Type B pancreatic cell (in vitro differentiated cells): Measurements from ENCODE around the gene DOCK2. TPM values are rescaled to one million over a fixed set of nuclear protein-coding genes. Genes with fewer than 3 reads are reported as not detected.

ENCODE experiments used
- DNase-seq: peaks from one replicate; pipeline ENCODE4 v3.0.0; 2021; ENCODE audit warnings: mixed read lengths; ENCODE audit not compliant: unreplicated experiment; ENCODE audit errors: extremely low spot score
- H3K27ac Mint-ChIP-seq: 2 replicates; pipeline ENCODE4 v1.8.0; 2021; ENCODE audit warnings: mild to moderate bottlenecking, mixed read lengths
- H3K27me3 Mint-ChIP-seq: 2 replicates; pipeline ENCODE4 v1.8.0; 2021; ENCODE audit warnings: mixed read lengths
- H3K36me3 Mint-ChIP-seq: 2 replicates; pipeline ENCODE4 v1.8.0; 2021; ENCODE audit warnings: mixed read lengths
- H3K4me1 Mint-ChIP-seq: one replicate; pipeline ENCODE4 v1.8.0; 2021; ENCODE audit warnings: mixed read lengths; ENCODE audit not compliant: unreplicated experiment
- H3K4me3 Mint-ChIP-seq: 2 replicates; pipeline ENCODE4 v1.8.0; 2021; ENCODE audit warnings: mild to moderate bottlenecking, mixed read lengths
- H3K9me3 Mint-ChIP-seq: 2 replicates; pipeline ENCODE4 v1.8.0; 2021; ENCODE audit warnings: mixed read lengths
- CTCF ChIP-seq: fragments of 200-600 bp; sonication (generic); conservative IDR thresholded peaks from 2 replicates; pipeline ENCODE4 v1.5.0; 2021; ENCODE audit warnings: antibody characterized with exemption, mild to moderate bottlenecking
- total RNA-seq: library from RNA; stranded (reverse); gene quantifications from 2 replicates; pipeline ENCODE4 v1.2.1, GENCODE V29; 2021; ENCODE audit warnings: low replicate concordance

Gene DOCK2
- total RNA-seq, 1 donor from 2014 or later, result 0.82 TPM

GRCh38 chr5:170038241-170038640 lies 401.2 kb downstream of the DOCK2 start:
- no peaks in the 10 kb centered on the region for H3K4me1 Mint-ChIP-seq
- TF ChIP-seq CTCF, result no peak
- DNase-seq, result no peak
- peaks cover 16% of the 10 kb centered on the region for H3K27me3 Mint-ChIP-seq
- no peaks in the 10 kb centered on the region for H3K9me3 Mint-ChIP-seq
- H3K27ac Mint-ChIP-seq, result no peak overlapping the region
- H3K4me3 Mint-ChIP-seq, result no peak overlapping the region
- H3K36me3 Mint-ChIP-seq, result no peaks in the 10 kb centered on the region

- TF ChIP-seq CTCF, result no peak
- Mint-ChIP-seq H3K36me3 (no peaks in the 10 kb centered on the region), H3K4me3 (no peak overlapping the region), H3K9me3 (no peaks in the 10 kb centered on the region), H3K27ac (no peak overlapping the region), H3K27me3 (peaks cover 19% of the 10 kb centered on the region), H3K4me1 (no peaks in the 10 kb centered on the region)
- DNase-seq, result no peak
These were observed 402.8 kb downstream of the DOCK2 start for GRCh38 chr5:170039830-170040229.

GRCh38 chr5:170046241-170046640 lies 409.2 kb downstream of the DOCK2 start:
- Mint-ChIP-seq H3K9me3 (no peaks in the 10 kb centered on the region), H3K4me1 (peaks cover 12% of the 10 kb centered on the region), H3K4me3 (no peak overlapping the region), H3K36me3 (no peaks in the 10 kb centered on the region), H3K27me3 (peaks cover 11% of the 10 kb centered on the region), H3K27ac (no peak overlapping the region)
- DNase-seq, result no peak
- TF ChIP-seq CTCF, result no peak

GRCh38 chr5:170049713-170050112 lies 412.6 kb downstream of the DOCK2 start:
- no peak overlapping the region for H3K4me3 Mint-ChIP-seq
- no peak for TF ChIP-seq CTCF
- H3K9me3 Mint-ChIP-seq, result no peaks in the 10 kb centered on the region
- peaks cover 10% of the 10 kb centered on the region for H3K27me3 Mint-ChIP-seq
- no peaks in the 10 kb centered on the region for H3K36me3 Mint-ChIP-seq
- peaks cover 12% of the 10 kb centered on the region for H3K4me1 Mint-ChIP-seq
- H3K27ac Mint-ChIP-seq, result no peak overlapping the region
- no peak for DNase-seq

- TF ChIP-seq CTCF, result no peak
- DNase-seq, result no peak
- Mint-ChIP-seq H3K36me3 (no peaks in the 10 kb centered on the region), H3K4me1 (no peaks in the 10 kb centered on the region), H3K27ac (no peak overlapping the region), H3K4me3 (no peak overlapping the region), H3K27me3 (peaks cover 10% of the 10 kb centered on the region), H3K9me3 (no peaks in the 10 kb centered on the region)
These were observed 416.8 kb downstream of the DOCK2 start for GRCh38 chr5:170053896-170054295.

GRCh38 chr5:170055606-170056005 lies 418.5 kb downstream of the DOCK2 start:
- TF ChIP-seq CTCF, result no peak
- no peak for DNase-seq
- no peaks in the 10 kb centered on the region for H3K36me3 Mint-ChIP-seq
- no peak overlapping the region for H3K4me3 Mint-ChIP-seq
- peaks cover 10% of the 10 kb centered on the region for H3K27me3 Mint-ChIP-seq
- no peaks in the 10 kb centered on the region for H3K9me3 Mint-ChIP-seq
- no peaks in the 10 kb centered on the region for H3K4me1 Mint-ChIP-seq
- no peak overlapping the region for H3K27ac Mint-ChIP-seq
